KMS-11 (cell line): ENCODE measurements around the gene HDAC4.

ENCODE experiments used
- H2AFZ ChIP-seq: fragments of 200-600 bp; sonication (generic); 2 replicates; pipeline ENCODE4 v1.6.1; 2016; ENCODE audit warnings: antibody characterized with exemption, mixed run types, low read depth
- H3K27ac ChIP-seq: fragments of 200-600 bp; sonication (generic); 2 replicates; pipeline ENCODE4 v1.6.1; 2016; ENCODE audit warnings: mild to moderate bottlenecking, mixed run types
- H3K27me3 ChIP-seq: fragments of 200-600 bp; sonication (generic); 2 replicates; pipeline ENCODE4 v1.6.1; 2017; ENCODE audit warnings: mild to moderate bottlenecking, low read depth, mixed run types, moderate library complexity; ENCODE audit not compliant: insufficient read depth
- H3K36me3 ChIP-seq: fragments of 200-600 bp; sonication (generic); 2 replicates; pipeline ENCODE4 v1.6.1; 2017; ENCODE audit warnings: mild to moderate bottlenecking, mixed run types; ENCODE audit not compliant: insufficient read depth
- H3K4me1 ChIP-seq: fragments of 200-600 bp; sonication (generic); 2 replicates; pipeline ENCODE4 v1.6.1; 2016; ENCODE audit warnings: mild to moderate bottlenecking, low read depth, mixed run types; ENCODE audit not compliant: poor library complexity, severe bottlenecking
- H3K4me2 ChIP-seq: fragments of 200-600 bp; sonication (generic); 2 replicates; pipeline ENCODE4 v1.7.0; 2016; ENCODE audit warnings: mild to moderate bottlenecking, mixed run types
- H3K4me3 ChIP-seq: fragments of 200-600 bp; sonication (generic); IDR thresholded peaks from 2 replicates; pipeline ENCODE4 v1.6.1; 2017; ENCODE audit warnings: low read depth, low read length, mixed read lengths; ENCODE audit not compliant: insufficient read depth
- H3K79me2 ChIP-seq: fragments of 200-600 bp; sonication (generic); 2 replicates; pipeline ENCODE4 v1.6.1; 2016; ENCODE audit warnings: low read depth, mixed run types; ENCODE audit not compliant: insufficient read depth
- H3K9ac ChIP-seq: fragments of 200-600 bp; sonication (generic); 2 replicates; pipeline ENCODE4 v1.6.1; 2016; ENCODE audit warnings: mild to moderate bottlenecking, mixed run types
- H4K20me1 ChIP-seq: fragments of 200-600 bp; sonication (generic); 2 replicates; pipeline ENCODE4 v1.6.1; 2016; ENCODE audit warnings: mild to moderate bottlenecking, mixed run types; ENCODE audit not compliant: insufficient read depth
- TF ChIP-seq, protein P1 (sequence below): fragments of 200-600 bp; sonication (generic); conservative IDR thresholded peaks from 2 replicates; pipeline ENCODE4 v1.6.1; 2017; ENCODE audit warnings: low read depth, mild to moderate bottlenecking, antibody characterized with exemption, low read length, moderate library complexity, mixed read lengths

The HDAC4 gene

DNA sequence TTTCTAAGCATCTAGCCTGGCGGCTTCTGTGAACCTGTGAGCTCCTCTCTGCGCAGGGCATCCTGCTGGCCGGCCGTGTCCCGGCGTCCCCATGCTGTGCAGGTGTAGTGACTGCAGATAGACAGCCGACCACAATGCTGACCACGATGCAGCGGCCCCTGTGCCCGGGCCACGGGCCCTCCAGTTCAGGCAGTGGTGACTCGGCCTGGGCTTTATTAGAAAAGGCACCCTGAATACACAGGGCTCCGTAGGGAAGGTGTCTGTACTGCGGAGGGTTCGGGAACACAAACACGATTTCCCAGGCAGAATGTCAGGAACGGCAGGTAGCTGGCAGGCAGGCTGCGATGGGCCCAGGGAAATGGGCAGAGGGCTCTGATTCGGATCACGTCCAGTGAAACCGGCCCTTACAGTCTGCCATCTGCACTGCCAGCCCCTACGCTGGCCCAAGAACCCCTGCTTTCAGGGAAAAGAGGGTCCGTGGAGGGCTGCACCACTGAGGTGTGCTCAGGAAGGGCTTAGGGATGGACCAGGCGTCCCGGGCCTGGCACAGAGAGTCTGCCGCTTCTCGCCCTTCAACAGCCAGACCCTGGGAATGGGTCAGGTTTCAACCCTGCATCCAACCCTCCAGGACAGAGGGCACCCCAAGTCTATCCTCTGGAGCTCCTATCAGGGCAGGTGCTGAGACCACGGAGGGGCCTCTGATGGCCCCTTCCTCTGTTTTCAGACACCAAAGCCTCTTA is 196.5 kb downstream of the HDAC4 start:
- Histone ChIP-seq H4K20me1 (no peaks in the 10 kb centered on the region), H3K9ac (no peak overlapping the region), H3K4me3 (no peak overlapping the region), H3K4me1 (peaks cover 24% of the 10 kb centered on the region), H3K79me2 (peaks cover 8% of the 10 kb centered on the region; the same call in 1 of the 2 replicates), H3K4me2 (no peak overlapping the region), H3K27me3 (no peaks in the 10 kb centered on the region), H3K27ac (no peak overlapping the region), H3K36me3 (no peaks in the 10 kb centered on the region), H2AFZ (no peak overlapping the region)
- TF ChIP-seq, protein P1, sequence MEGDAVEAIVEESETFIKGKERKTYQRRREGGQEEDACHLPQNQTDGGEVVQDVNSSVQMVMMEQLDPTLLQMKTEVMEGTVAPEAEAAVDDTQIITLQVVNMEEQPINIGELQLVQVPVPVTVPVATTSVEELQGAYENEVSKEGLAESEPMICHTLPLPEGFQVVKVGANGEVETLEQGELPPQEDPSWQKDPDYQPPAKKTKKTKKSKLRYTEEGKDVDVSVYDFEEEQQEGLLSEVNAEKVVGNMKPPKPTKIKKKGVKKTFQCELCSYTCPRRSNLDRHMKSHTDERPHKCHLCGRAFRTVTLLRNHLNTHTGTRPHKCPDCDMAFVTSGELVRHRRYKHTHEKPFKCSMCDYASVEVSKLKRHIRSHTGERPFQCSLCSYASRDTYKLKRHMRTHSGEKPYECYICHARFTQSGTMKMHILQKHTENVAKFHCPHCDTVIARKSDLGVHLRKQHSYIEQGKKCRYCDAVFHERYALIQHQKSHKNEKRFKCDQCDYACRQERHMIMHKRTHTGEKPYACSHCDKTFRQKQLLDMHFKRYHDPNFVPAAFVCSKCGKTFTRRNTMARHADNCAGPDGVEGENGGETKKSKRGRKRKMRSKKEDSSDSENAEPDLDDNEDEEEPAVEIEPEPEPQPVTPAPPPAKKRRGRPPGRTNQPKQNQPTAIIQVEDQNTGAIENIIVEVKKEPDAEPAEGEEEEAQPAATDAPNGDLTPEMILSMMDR: no peak

DNA sequence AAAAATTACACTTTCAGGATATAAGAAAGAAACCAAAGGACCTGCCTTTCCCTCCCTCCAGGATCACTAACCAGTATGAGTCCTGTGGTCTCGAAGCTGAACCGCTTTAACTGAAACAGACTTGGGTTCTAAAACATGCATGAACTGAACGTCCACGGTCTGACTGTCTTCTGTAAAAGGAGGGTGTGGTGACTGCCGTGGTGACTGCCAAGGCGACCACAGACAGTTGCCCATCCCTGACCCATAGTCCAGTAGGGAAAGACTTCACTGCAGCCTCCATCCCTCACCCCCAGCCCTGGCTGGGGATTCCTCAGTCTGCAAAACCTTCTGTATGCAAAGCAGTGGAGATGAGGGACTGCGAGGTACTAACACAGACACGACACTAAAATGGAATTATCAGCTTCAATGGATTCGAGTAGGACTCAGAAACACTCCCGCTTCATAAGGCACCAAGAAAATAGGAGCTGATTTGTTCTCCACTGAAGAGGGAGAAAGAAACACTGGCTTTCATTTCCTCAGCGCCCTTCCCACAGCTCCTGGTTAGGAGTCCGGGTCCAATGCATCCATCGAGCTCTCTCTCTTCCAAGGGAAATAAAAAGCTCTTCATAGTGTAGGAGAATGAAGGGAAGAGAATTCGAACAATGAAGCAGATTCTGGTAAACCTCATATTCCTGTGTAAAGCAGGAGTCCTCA is 197.2 kb downstream of the HDAC4 start:
- Histone ChIP-seq H3K79me2 (peaks cover 8% of the 10 kb centered on the region; the same call in 1 of the 2 replicates), H3K4me3 (no peak overlapping the region), H3K27me3 (no peaks in the 10 kb centered on the region), H3K4me2 (no peak overlapping the region), H3K27ac (no peak overlapping the region), H3K9ac (no peak overlapping the region), H2AFZ (no peak overlapping the region), H3K36me3 (no peaks in the 10 kb centered on the region), H4K20me1 (no peaks in the 10 kb centered on the region), H3K4me1 (peaks cover 24% of the 10 kb centered on the region)
- TF ChIP-seq, protein P1: no peak

DNA sequence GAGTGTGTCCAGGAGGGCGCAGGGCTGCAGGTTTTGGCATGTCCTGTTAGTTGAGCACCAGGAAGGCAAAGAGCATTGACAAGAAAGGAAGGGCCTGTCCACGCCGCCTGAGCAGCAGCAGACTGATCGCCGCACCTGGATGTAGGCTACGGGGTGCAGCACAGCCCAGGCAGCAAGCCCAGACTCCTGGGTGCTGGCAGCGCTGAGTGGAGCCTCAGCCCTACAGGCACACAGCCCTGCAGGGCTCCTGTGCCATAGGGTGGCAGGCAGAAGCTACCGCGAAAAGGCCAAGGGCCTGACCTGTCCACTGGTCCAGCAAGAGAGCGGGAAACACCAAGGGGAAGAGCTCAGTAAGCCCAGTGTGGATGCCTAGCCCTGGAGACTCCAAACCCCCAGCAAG is 198.0 kb downstream of the HDAC4 start:
- Histone ChIP-seq H3K4me1 (peaks cover 24% of the 10 kb centered on the region), H3K4me2 (no peak overlapping the region), H3K27me3 (no peaks in the 10 kb centered on the region), H3K27ac (no peak overlapping the region), H3K36me3 (no peaks in the 10 kb centered on the region), H3K9ac (no peak overlapping the region), H4K20me1 (no peaks in the 10 kb centered on the region), H2AFZ (no peak overlapping the region), H3K4me3 (no peak overlapping the region), H3K79me2 (peaks cover 5% of the 10 kb centered on the region; the same call in 1 of the 2 replicates)
- TF ChIP-seq, protein P1: no peak

DNA sequence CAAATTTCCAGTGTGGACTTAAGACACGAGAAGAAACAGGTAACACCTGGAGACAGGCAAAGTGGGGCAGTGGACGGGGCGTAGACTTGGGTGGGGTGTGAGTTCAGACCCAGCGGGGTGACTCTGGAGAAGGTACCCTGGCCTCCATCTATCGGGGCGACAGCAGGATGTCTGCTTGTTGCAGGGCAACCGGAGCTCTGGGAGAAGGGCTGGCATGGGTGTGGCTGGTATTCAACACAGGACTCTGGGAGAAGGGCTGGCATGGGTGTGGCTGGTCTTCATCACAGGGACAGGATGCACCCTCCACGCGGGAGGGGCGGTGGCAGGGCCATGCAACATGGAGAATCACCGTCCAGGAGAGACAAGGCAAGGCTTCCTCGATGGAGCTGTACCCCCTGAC is 198.5 kb downstream of the HDAC4 start:
- Histone ChIP-seq H3K4me3 (no peak overlapping the region), H3K79me2 (peaks cover 5% of the 10 kb centered on the region; the same call in 1 of the 2 replicates), H3K27me3 (no peaks in the 10 kb centered on the region), H3K27ac (no peak overlapping the region), H4K20me1 (no peaks in the 10 kb centered on the region), H3K4me2 (peak overlapping the region; percentile 87), H3K9ac (peak overlapping the region; percentile 12; the same call in 1 of the 2 replicates), H3K4me1 (peaks cover 24% of the 10 kb centered on the region), H3K36me3 (no peaks in the 10 kb centered on the region), H2AFZ (no peak overlapping the region)
- TF ChIP-seq, protein P1: no peak
